DOHH2 (cell line): ENCODE measurements around the gene LIN52.

Source experiments
- CTCF ChIP-seq: fragments of 200-600 bp; sonication (generic); IDR thresholded peaks from one replicate; pipeline ENCODE4 v1.5.1; 2014; ENCODE audit warnings: antibody characterized with exemption, mild to moderate bottlenecking, low read depth, low read length; ENCODE audit not compliant: poor library complexity, severe bottlenecking
- EZH2phosphoT487 ChIP-seq: fragments of 200-600 bp; sonication (generic); IDR thresholded peaks from 2 replicates; pipeline ENCODE4 v1.6.1; 2017; ENCODE audit warnings: borderline replicate concordance, mild to moderate bottlenecking, antibody characterized with exemption, low read length, moderate library complexity, mixed read lengths

GRCh38 chr14:74194506-74195274 is 109.9 kb downstream of the LIN52 start:
- TF ChIP-seq CTCF (no peak), EZH2phosphoT487 (no peak)
